ENCODE data around the gene SMOC2.
"Not testable (repeated sequence)": the region's sequence is repeated elsewhere in the genome, so short reads cannot be mapped to it uniquely, and the experiment has no call there.

SMOC2 gene

DNA sequence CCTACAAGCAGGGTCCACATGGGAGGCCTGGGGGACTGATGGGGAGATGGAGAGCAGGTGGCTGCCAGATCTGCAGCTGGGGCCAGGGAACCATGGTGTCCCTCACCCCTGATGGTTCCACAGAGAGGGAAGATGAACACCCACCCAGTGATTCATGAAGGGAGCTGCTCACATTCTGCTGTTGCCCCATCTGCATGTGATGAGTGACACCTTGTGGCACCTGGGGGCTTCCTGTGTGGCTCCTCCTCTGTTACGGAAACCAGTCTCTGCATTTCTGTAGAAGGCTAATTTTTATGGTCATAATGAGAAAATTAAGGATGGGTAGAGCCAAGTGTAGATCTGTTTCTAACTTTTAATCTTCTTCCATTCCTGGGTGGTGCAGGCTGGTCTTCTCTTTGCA lies 217.1 kb downstream of the SMOC2 start:
- no peak for DNase-seq (ENCODE audit: low spot score)

DNA sequence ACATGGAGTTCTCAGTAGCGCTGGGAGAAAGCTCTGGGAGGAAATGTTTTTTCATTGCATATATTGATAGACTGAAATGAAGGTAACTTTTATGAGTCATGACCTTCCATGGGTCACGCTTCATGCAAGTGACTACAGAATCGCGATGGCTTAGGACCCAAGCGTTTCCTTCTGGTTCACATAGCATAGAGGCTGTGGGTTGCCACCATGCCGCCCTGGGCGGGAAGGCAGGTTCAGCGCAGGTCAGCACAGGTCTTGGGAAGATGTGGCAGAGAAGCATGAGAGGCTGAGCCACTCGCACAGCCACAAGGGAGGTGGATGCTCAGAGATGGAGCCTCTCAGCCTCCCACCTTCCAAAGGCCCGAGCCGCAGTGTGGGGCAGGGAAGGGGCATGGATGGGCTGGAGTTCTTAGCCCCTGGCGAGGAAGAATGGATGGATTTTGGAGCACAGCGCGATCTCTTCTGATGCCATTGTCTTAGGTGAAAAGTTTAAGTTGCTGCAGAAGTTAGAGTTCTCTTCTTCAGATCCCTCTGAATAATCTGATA lies 219.5 kb downstream of the SMOC2 start:
- DNase-seq (ENCODE audit: low spot score): no peak

DNA sequence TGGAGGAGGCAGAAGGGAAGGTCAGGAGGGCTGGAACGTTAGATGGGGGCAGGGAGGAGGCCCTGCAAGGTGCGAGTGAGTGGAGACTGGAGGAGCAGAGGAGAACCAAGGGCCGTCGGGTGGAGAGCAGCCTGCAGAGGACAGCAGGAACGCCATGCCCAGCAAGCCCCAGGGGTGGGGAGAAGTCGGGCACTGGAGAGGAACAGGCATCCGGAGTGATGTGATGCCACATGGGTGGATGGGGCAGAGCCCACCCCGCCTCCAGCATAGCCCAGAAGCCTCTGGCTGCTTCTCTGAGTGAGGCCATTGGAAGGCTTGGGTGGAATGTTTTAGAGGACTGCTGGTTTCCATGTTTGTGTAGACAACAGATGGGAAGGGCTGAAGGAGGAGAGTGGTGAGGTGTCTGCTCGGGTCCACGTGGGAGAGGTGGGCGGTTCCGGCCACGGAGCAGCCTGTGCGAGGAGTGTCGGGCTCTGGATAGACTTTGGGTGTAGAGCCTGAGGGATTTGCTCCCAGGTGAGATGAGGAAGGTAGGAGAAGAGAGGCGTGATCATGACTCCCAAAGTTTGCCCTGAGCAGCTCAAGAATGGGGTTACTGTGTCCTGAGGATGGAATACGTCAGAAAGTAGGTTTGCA lies 221.4 kb downstream of the SMOC2 start:
- DNase-seq (ENCODE audit: low spot score): no peak

DNA sequence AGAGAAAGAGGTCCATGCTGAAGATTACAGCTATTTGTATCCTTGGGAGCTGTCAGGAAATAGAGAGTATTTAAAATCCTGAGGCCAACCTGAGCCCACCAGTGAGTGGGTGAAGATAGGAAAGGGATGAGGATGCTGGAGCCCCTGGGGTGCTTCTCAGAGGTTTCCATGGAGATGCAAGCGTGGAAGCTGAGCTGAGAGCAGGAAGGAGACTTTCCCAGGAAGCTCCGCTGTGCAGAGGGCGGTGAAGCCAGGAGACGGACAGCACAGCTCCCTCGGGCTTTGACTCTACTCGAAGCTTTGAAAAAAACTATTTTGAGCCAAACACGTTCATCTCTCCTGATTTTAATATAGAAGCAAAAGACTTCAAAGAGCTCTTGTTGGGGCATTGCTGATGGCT lies 222.1 kb downstream of the SMOC2 start:
- DNase-seq (ENCODE audit: low spot score): no peak

DNA sequence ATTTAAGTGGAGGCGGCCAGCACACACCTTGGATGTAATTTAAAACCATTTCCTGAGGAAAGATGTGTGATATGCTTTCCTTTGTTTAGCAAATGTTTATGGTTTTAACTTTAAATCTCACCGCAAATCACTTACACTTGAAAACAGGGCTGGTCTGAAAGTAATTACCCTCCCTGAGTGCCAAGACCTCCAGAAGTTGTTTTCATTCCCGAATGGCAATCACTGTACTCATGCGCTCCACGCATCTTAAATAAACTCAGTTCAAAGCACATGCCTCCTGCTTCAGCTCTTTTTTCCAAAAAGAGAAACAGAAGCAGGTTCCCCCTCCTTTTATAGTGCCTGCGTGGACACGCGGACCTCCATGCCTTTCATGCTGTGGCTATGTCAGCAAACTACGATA lies 224.0 kb downstream of the SMOC2 start:
- DNase-seq (ENCODE audit: low spot score): no peak

DNA sequence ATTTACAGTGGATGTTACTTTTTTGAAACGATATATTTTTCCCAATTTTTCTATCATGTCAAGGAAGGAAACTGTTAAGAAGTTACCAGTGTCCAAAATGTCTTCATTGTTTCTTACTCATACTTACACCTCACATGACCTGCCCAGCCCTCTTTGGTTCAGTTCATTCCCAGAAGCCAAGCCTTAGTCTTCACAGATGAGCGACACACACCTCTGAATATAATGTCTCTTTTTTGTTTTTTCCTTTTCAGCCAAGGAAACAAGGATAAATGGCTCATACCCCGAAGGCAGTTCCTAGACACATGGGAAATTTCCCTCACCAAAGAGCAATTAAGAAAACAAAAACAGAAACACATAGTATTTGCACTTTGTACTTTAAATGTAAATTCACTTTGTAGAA lies 225.2 kb downstream of the SMOC2 start:
- no peak for DNase-seq (ENCODE audit: low spot score)

DNA sequence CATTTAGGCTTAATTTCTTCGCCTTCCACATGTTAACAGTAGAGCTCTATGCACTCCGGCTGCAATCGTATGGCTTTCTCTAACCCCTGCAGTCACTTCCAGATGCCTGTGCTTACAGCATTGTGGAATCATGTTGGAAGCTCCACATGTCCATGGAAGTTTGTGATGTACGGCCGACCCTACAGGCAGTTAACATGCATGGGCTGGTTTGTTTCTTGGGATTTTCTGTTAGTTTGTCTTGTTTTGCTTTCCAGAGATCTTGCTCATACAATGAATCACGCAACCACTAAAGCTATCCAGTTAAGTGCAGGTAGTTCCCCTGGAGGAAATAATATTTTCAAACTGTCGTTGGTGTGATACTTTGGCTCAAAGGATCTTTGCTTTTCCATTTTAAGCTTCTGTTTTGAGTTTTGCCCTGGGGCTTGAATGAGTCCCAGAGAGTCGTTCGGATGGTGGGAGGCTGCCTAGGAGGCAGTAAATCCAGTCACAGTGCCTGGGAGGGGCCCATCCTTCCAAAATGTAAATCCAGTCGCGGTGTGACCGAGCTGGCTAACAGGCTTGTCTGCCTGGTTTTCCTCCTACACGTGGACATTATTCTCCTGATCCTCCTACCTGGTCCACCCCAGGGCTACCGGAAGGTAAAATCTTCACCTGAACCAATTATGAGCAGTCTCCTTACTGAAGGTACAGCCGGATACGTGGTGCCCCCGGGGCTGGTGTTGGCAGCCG lies 225.9 kb downstream of the SMOC2 start:
- DNase-seq (ENCODE audit: low spot score): no peak

DNA sequence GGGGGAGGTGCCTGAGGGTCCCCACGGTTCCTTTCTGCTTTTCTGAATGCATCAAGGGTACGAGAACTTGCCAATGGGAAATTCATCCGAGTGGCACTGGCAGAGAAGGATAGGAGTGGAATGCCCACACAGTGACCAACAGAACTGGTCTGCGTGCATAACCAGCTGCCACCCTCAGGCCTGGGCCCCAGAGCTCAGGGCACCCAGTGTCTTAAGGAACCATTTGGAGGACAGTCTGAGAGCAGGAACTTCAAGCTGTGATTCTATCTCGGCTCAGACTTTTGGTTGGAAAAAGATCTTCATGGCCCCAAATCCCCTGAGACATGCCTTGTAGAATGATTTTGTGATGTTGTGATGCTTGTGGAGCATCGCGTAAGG lies 226.4 kb downstream of the SMOC2 start:
- DNase-seq (ENCODE audit: low spot score): no peak

DNA sequence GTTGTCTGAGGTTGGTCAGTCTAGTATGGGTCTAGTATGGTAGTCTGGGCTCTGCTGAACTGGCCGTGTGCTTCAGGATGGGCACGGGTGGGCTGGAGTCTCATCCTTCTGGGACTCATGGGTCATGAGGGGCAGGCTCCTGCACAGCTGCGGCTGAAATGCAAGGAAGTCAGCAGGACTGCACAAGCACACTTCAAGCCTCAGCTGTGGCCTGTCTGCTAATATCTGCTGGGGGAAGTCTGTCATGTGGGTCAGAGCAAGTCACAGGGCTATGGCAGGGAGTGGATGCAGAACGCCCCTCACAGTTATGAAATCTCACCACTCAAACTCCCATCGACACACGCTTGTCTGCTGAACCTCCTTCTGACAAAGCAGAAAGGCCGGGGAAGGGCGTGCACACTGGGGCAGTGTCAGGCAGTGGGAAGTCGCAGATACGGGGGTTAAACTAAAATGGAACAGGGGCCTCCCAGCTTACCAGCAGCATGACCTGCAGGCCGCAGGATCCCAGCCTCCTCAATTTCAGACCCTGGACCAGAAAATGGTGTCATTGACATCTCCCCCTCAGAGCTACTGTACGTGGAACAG lies 229.5 kb downstream of the SMOC2 start:
- DNase-seq (ENCODE audit: low spot score): no peak

DNA sequence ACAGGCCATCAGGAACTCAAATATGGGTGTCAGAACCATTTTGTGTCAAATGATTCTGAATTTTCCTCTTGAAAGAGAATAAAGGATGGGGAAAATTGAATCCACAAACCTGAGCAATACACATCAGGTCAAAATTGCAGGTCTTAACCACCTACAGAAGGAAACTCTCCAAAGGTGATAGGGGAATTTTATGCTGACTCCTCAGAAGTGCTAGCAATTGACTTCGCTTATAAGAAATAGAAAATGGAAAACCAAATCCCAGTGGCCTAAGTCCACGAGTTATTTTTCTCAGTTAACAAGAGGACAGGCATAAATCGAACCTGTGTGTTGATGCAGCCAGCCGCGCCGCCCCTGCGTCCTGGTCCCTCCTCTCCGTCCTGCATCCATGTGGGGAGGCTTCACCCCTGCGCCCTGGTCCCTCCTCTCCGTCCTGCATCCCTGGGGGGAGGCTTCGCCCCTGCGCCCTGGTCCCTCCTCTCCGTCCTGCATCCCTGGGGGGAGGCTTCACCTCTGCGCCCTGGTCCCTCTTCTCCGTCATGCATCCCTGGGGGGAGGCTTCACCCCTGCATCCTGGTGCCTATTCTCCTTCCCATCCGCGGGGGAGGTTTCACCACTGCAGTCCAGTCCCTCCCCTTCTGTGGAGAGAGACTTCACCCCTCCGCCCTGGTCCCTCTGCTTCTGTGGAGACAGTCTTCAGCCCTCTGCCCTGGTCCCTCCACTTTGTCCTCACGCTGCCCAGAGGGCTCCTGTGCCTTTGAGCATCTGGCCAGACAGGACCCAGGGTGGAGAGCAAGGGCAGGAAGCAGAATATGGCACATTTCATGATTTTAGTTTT lies 230.3 kb downstream of the SMOC2 start:
- no peak for DNase-seq (ENCODE audit: low spot score)

DNA sequence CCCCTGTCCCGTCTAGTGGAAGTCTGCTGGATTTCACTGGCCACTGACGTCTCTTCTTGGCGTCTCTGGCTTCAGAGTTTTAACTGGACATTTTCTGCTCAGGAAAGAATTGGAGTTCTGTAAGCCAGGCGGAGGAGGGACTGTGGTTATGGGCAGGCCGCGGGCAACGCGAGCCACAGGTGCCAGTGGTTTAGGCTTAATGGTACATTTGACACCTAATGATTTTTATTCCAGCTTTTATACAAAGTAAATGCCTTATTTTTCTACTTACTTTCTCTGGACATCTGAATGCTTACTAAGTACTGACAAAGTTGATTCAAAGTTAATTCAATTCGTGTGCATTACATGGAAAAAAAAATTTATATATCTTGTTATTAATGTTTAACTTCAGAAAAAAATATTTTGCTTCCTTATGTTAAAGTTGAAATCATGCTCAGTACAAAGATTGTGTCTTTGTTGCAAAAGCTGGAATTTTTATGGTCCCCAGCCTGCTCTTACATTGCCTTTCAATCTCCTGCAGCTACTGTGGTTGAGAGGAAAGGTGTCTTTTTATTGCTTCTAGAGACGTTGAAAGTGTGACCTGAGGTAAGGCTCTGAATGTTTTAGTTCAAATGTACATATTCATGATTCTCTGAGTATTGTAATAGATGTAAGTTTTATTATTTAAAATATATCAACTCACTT lies 231.0 kb downstream of the SMOC2 start:
- DNase-seq (ENCODE audit: low spot score): no peak

DNA sequence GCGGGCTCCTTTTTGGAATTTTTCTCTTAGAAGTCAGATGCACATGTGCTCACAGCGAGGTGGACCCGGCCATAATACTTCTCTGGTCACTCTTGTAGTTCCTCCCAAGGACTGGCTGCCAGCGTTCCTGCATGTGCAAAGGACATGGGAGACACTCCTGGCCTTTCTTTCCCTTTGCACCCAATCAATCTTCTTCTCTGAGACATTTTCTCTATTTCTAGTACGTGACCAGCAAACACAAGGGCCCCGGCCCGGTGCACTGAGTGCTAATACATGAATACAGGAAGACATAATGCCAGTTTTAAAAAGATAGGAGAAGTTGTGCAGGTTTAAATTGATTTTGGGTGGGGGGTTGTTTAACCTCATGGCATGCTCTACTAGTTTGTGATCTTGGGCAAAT lies 233.6 kb downstream of the SMOC2 start:
- DNase-seq (ENCODE audit: low spot score): no peak

DNA sequence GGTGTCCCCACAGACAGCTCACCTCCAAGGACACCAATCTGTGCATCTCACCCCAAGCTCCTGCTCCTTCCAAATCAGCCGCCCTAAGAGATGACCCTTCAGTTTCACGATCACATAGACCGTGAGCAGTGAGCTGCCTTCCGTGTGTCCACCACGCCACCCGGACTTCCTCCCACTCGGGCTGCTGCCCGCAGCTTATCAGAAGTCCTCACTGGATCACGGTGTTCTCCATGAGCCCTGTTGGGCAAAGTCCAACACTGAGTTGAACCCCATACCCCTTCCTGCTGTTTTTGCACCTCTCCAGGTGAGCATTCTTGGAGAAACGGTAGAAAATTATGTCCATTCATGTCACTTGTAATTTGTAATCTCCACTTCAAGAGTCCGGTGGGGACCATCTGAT lies 234.4 kb downstream of the SMOC2 start:
- no peak for DNase-seq (ENCODE audit: low spot score)

DNA sequence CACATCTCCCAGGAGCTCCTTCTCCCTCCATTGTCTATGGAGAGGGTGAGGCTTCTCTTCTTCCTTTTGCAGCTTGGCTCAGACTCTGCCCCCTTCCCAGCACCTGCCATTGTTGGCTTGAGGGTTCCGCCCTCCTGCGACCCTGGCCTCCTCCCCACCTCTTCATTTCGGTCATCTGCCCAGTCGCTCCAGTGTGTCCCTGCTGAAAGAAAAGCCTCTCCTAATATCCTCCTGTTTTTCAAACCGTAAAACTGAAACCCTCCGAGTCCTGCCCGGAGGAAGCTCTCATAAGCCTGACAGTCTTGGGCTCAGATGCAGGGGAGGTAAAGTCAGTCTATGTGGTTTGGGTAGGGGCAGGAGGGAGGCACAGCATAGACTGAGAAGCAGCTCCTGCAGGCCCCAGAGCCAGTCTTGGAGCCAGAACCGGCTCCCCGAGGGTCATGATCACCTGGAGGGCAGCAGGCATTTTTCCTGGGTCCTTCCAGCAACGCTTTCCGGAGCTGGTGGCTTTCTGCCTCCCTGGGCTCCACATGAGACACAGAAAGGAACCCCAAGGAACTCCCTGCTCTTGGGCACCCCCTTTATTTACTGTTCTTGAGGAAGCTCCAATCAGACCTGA lies 235.1 kb downstream of the SMOC2 start:
- no peak for DNase-seq (ENCODE audit: low spot score)

DNA sequence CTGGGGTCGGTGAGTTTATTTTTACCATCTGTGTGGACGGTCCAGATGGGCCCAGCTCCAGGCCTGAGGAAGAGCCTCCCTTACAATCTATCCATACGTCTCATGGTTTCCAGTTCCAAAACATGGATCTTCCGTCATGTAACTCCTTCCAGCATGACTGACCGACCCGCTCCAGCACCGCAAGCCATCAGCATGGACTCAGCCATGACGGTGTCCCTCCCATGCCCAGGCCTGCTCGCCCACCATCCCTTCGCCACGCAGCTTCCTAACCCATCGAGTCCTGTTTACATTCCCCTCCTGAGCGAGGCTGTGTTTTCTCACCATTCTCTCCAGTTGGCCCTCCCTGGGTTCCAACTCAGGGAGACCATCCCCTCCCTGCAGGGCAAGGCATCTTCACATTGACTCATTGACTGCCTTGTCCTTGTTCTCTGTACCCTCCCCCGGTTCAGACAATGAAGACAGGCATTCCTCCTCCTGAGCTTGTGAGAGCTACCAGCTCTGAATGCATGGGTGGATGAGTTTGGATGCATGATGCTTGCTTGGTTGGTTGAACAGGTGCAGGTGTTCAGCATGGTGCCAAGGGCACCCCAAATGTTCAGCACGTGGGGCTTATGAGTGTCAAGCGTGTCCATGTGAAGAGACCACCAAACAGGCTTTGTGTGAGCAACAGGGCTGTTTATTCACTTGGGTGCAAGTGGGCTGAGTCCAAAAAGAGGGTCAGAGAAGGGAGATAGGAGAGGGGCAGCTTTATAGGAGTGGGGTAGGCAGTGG lies 235.8 kb downstream of the SMOC2 start:
- no peak for DNase-seq (ENCODE audit: low spot score)

DNA sequence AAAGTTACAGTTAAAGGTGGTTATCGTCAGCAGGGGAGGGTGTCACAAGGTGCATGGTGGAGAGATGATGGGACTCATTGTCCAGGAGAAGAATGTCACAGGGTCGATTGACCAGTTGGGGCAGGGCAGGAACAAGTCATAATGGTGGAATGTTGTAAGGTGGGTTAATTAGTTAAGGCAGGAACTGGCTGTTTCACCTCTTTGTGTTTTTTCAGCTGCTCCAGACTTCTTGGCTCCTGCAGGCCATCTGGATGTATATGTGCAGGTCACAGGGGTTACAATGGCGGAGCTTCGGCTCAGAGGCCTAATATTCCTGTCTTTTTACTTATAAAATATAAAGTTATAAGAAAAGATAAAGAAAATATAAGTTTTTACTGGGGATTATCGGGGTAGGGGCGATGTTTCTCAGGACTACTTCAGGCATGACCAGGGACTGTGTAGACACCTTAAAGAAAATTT lies 236.4 kb downstream of the SMOC2 start:
- DNase-seq (ENCODE audit: low spot score): not testable (repeated sequence)

DNA sequence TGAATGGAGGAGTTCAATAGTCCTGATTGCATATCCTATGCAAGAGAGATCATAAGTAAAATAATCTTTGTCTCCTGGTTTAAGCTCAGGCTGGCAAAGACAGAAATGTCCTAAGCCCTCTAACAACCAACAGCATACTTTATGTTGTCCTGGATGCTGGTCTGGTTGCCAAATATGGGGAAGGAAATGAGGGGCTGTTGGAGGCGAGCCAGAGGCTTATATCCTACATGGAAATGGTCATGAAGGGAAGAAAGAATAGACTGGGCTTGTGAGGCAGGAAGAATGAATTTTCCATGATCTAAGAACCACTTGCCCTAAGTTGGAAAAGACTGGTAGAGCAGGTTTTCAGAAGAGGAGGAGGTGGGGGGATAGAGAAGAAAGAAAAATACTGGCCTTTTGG lies 237.1 kb downstream of the SMOC2 start:
- DNase-seq (ENCODE audit: low spot score): no peak

DNA sequence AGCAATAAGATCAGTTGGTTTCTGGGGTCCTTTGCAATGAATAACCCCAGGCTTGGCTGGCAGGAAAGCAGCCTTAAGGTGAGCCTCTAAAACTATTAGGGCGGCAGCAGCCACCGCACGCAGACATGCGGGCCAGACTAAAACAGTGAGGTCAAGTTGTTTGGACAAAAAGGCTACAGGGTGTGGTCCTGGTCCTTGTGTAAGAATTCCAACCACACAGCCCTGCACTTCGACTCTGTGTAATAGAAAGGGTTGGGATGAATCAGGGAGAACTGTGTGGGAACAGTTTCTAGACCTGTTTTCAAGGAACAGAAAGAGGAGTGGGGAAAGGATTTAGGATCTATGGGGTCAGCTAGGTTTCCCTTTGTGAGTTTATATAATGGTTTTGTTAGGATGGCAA lies 237.6 kb downstream of the SMOC2 start:
- DNase-seq (ENCODE audit: low spot score): no peak

DNA sequence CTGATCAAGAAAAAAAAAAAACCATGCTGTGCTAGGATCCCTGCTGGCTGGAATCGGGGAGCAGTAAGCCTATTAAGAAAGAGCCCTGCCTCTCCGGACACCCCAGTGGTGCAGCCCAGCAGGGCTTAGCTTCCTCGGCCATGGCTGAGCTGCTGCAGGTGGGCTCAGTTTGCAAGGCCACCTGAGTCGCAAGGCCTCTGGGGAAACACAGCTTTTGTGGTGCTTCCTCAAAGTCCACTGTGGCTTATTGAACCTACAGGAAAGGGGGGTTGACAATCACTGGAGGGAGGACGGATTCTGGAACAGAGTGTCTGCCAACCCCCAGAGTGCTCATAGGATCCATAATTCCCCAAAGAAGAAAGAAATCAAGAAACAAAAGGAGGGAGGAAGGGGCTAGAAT lies 240.8 kb downstream of the SMOC2 start:
- DNase-seq (ENCODE audit: low spot score): no peak

DNA sequence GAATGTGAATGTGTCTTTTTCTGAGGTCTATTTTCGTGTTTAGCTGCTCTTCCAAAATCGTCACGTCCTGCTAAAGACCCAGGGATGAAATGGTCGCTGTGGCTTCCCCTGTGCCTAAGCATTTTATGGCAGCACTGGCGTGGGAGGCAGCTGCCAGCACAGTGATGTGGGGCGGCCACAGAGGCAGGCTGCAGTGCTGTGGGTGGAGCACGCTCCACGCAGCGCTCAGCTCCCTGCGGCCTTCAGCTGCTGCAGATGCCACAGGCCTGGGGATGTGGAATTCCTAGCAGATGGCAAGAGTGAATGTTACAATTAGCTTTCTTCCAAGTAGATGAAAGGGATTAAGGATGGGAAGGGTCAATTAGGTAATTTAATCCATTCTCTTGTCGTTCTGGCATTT lies 242.6 kb downstream of the SMOC2 start:
- no peak for DNase-seq (ENCODE audit: low spot score)

DNA sequence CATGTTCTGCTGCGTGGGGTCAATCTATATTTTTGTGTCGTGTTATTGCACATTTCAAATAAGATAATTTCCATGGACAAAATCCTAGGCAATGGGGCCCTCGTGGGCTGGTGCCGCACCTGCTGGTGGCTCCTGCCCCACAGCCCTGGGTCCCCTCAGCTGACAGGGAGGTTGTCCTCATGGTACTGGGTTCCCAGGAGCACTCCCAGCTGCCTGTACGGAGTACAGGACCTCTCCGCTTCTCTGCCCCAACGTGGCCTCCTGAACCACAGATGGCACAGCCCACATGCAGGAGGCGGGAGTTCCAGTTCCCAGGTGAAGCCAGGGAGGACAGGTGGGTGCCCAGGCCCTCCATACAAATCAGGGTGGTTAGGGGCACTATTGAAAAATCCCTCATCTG lies 243.5 kb downstream of the SMOC2 start:
- DNase-seq (ENCODE audit: low spot score): no peak

Measured in cerebellar cortex (tissue), 1 donor.